Measurements from ENCODE around the gene OR8A1.

GRCh38 chr11:124618863-124619262 lies 49.1 kb downstream of the OR8A1 start:
- TF ChIP-seq EZH2 (IDR thresholded peaks at IDR 0.05; ENCODE audit: insufficient read depth, poor library complexity, severe bottlenecking) (no peak), EZH2phosphoT487 (IDR thresholded peaks at IDR 0.05; ENCODE audit: insufficient read depth, low read depth) (no peak)

Measured in GM23248 (cell line).